BLaER1 (cell line): ENCODE data around the gene NDN.

Source experiments
- H3K27ac ChIP-seq: shearing (Covaris generic); formaldehyde crosslinking; 2 replicates; pipeline ENCODE4 v1.8.1; 2022
- H3K27me3 ChIP-seq: shearing (Covaris generic); formaldehyde crosslinking; 2 replicates; pipeline ENCODE4 v1.8.1; 2022
- H3K36me3 ChIP-seq: shearing (Covaris generic); formaldehyde crosslinking; 2 replicates; pipeline ENCODE4 v1.8.1; 2022
- H3K4me1 ChIP-seq: shearing (Covaris generic); formaldehyde crosslinking; 2 replicates; pipeline ENCODE4 v1.8.1; 2022
- H3K4me2 ChIP-seq: shearing (Covaris generic); formaldehyde crosslinking; 2 replicates; pipeline ENCODE4 v1.8.1; 2022
- H3K4me3 ChIP-seq: shearing (Covaris generic); formaldehyde crosslinking; 2 replicates; pipeline ENCODE4 v1.8.1; 2022
- H3K9ac ChIP-seq: shearing (Covaris generic); formaldehyde crosslinking; 2 replicates; pipeline ENCODE4 v1.8.1; 2022
- H3K9me3 ChIP-seq: shearing (Covaris generic); formaldehyde crosslinking; 2 replicates; pipeline ENCODE4 v1.8.1; 2022
- H4K20me1 ChIP-seq: shearing (Covaris generic); formaldehyde crosslinking; 2 replicates; pipeline ENCODE4 v1.8.1; 2022
- Cebpa-rat ChIP-seq: shearing (Covaris generic); IDR thresholded peaks from 2 replicates; pipeline ENCODE4 v1.8.1; 2022

NDN gene

DNA sequence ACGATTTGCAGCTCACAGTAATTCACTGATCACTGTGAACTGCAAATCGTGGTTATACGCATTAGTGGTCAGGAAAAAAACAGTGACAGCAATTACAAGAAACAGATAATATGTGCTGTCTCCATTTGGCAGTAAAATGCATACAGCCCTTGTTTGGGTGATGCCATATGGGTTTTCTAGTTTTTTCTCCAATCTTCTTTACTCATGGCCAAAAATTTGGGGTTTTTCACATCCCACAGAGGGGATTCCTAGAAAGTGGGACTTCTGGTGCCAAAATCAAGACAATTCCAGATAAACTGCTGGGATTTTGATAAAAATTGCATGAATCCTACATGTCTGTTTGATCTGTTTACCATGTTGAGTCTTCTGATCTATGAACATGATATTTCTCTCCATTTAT is 15.6 kb downstream of the NDN start:
- no peak for TF ChIP-seq Cebpa-rat
- H3K9me3 ChIP-seq = no peaks in the 10 kb centered on the region
- no peak overlapping the region for H3K9ac ChIP-seq

DNA sequence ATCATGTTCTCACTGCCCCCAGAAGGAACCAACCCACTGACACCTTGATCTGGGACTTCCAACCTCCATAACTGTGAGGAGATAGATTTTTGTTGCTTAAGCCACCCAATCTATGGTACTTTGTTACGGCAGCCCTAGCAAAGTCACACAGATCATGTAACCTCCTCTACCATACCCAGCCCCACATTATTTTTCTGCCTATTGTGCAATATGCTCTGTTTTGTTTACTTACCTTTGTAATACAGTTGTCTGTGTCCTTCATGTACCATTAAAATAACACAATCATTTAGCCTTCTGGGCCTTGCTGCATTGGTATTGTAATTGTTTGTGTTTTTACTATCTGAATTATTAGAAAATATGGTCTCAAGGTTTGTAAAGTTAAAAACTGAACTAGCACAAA is 16.1 kb downstream of the NDN start:
- Histone ChIP-seq H3K36me3 (no peaks in the 10 kb centered on the region), H3K27me3 (no peaks in the 10 kb centered on the region), H3K4me1 (no peaks in the 10 kb centered on the region), H4K20me1 (no peaks in the 10 kb centered on the region), H3K27ac (no peak overlapping the region), H3K4me3 (no peak overlapping the region), H3K4me2 (no peak overlapping the region), H3K9me3 (no peaks in the 10 kb centered on the region), H3K9ac (no peak overlapping the region)
- TF ChIP-seq Cebpa-rat = peak; percentile 37; the same call in 1 of the 2 replicates

More for the DNA sequence above, 15.6 kb downstream of the NDN start:
- H4K20me1 ChIP-seq = no peaks in the 10 kb centered on the region
- H3K4me2 ChIP-seq = no peak overlapping the region
- H3K36me3 ChIP-seq = no peaks in the 10 kb centered on the region
- H3K4me1 ChIP-seq = no peaks in the 10 kb centered on the region
- no peak overlapping the region for H3K27ac ChIP-seq
- H3K4me3 ChIP-seq = no peak overlapping the region
- no peaks in the 10 kb centered on the region for H3K27me3 ChIP-seq

GRCh38 chr15:23663232-23663631 is 23.9 kb downstream of the NDN start:
- Histone ChIP-seq H4K20me1 (no peaks in the 10 kb centered on the region), H3K9me3 (no peaks in the 10 kb centered on the region), H3K4me3 (no peak overlapping the region), H3K4me2 (no peak overlapping the region), H3K27me3 (no peaks in the 10 kb centered on the region), H3K36me3 (no peaks in the 10 kb centered on the region), H3K9ac (no peak overlapping the region), H3K4me1 (no peaks in the 10 kb centered on the region), H3K27ac (no peak overlapping the region)
- TF ChIP-seq Cebpa-rat = no peak

DNA sequence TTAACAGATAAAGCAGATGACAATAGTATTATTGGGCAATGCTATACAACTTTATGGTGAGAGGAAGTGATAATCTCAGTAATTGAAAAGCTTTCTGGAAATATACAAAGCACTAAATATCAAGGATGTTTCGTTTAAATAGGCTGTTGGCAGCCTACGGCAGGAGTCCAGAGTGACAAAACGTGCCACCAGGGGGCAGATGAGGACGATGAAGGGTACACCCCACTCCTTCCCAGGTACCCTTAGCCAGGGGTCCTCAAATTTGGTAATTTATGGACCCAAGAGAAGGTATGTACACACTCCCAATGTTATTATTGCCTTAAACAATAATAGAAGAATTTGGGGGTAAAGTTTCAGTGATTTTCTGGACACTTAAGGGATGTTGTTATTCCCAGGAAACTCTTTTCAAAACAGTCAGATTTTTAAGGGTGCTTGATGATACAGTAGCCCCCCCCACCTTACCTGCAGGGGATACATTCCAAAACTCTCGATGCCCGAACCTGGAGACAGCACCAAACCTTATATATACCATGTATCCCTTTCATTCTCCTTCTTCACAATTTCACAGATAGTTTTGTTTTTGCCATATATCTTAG is 38.1 kb downstream of the NDN start:
- H3K4me2 ChIP-seq = no peak overlapping the region
- no peaks in the 10 kb centered on the region for H4K20me1 ChIP-seq
- H3K9ac ChIP-seq = no peak overlapping the region
- no peak for TF ChIP-seq Cebpa-rat
- peaks cover 16% of the 10 kb centered on the region for H3K4me1 ChIP-seq
- H3K27me3 ChIP-seq = no peaks in the 10 kb centered on the region
- peaks cover 7% of the 10 kb centered on the region; the same call in 1 of the 2 replicates for H3K9me3 ChIP-seq
- H3K27ac ChIP-seq = no peak overlapping the region
- no peaks in the 10 kb centered on the region for H3K36me3 ChIP-seq
- H3K4me3 ChIP-seq = no peak overlapping the region

DNA sequence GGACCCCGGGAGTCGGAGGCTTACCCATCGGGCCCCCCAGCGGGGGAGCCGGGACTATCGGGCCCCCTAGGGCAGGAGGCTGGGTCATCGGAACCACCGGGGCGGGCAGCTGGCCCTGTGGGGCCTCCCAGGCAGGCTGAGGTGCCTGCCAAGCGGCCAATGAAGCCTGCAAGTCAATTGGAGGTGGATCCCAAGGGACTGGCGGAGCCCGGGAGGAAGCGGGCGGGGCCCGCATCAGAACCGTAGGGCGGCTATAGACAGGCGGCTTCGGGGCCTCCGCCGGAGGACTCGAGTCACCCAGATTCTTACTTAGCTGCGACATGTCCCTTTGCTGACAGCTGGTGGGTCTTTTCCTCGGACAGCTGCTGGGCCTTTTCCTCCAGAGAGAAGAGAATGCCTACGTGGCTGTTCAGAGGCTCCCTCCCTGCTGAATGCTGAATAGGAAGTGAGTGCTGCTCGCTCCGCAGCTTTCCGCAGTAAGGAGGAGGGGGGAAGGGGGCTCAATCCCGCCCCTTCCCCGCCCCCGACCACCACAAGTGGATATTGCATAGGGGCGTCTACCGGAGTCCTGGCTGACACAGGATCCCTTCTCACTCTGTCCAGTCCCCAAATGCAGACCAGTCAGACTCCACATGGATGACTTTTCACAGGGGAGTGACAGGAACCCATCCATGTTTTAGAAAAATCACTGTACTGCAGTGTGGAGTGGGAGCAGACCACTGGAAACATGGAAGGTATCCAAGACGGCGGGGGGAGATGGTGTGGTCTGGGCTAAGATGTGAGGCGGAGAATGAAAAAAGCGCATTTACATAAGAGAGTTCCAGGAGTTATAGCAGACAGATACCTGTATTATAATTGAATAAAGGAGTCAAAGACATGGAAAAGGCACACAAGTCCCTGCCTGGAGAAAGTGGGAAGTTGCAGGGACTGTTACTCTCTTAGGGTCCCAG is 39.4 kb downstream of the NDN start, which contains the start of gene MAGEL2:
Gene MAGEL2, minus strand, starts transcription at position 447 of the 950 bp plus-strand sequence. Its CDS starts 125 bp downstream, at position 322.
- Histone ChIP-seq H3K4me3 (peak within 1 kb of the TSS; percentile 66), H3K4me2 (peak within 1 kb of the TSS; percentile 71), H3K9ac (peak within 1 kb of the TSS; percentile 36; the same call in 1 of the 2 replicates), H3K27me3 (no peaks in the 10 kb centered on the region), H4K20me1 (no peaks in the 10 kb centered on the region), H3K27ac (peak within 1 kb of the TSS; percentile 55), H3K4me1 (peaks cover 16% of the 10 kb centered on the region), H3K9me3 (peaks cover 7% of the 10 kb centered on the region; the same call in 1 of the 2 replicates), H3K36me3 (no peaks in the 10 kb centered on the region)
- TF ChIP-seq Cebpa-rat = no peak

- peak overlapping the region; percentile 71 for H3K4me2 ChIP-seq
- no peaks in the 10 kb centered on the region for H3K27me3 ChIP-seq
- peak overlapping the region; percentile 36; the same call in 1 of the 2 replicates for H3K9ac ChIP-seq
Measured at GRCh38 chr15:23647001-23647295, 40.2 kb downstream of the NDN start.

GRCh38 chr15:23646165-23647000 is 40.7 kb downstream of the NDN start:
- Histone ChIP-seq H3K36me3 (no peaks in the 10 kb centered on the region), H3K27me3 (no peaks in the 10 kb centered on the region), H3K4me2 (peak overlapping the region; percentile 71), H3K4me3 (peak overlapping the region; percentile 66), H4K20me1 (no peaks in the 10 kb centered on the region), H3K27ac (no peak overlapping the region), H3K9ac (peak overlapping the region; percentile 36; the same call in 1 of the 2 replicates), H3K9me3 (peaks cover 7% of the 10 kb centered on the region; the same call in 1 of the 2 replicates), H3K4me1 (peaks cover 16% of the 10 kb centered on the region)
- no peak for TF ChIP-seq Cebpa-rat

More at GRCh38 chr15:23647001-23647295, 40.2 kb downstream of the NDN start:
- H3K4me3 ChIP-seq = peak overlapping the region; percentile 66
- no peaks in the 10 kb centered on the region for H3K36me3 ChIP-seq
- H3K9me3 ChIP-seq = peaks cover 7% of the 10 kb centered on the region; the same call in 1 of the 2 replicates
- peaks cover 16% of the 10 kb centered on the region for H3K4me1 ChIP-seq
- TF ChIP-seq Cebpa-rat = no peak
- peak overlapping the region; percentile 55; the same call in 1 of the 2 replicates for H3K27ac ChIP-seq
- no peaks in the 10 kb centered on the region for H4K20me1 ChIP-seq

DNA sequence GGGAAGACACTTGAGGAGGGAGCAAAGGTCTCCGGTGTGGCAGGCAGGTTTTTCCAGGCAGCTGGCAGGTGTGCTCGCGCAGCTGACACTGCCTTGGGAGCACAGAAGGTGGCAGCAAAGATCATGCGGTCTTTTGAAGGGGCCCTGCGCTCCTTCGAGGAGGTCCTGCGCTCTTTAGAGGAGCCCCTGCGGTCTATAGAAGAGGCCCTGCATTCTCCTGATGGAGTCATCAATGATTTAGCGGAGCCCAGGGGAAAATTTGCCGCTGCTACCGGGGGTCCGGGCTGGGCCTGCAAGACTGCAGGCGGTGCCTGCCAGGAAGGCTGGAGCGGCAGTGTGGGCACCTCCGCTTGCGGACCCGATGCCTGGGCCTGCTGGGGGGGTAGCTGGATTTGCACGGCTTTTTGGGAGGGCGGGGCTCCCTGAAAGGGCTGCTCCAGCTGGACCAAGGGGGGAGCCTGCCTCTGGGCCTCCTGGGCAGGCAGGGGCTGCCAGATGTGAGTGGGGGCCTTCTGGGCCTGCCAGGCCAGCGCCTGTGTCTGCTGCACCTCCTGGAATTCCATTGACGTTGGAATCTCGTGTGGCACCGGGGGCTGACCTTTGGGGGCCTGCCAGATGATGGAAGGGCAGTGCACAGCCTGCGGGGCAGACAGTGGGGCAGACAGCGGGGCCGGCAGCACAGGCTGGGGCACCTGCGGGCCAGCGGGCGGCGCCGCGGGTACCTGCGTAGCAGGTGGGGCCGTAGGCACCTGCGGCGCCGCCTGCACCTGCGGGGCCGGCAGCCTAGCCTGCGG is 41.5 kb downstream of the NDN start:
- H3K4me2 ChIP-seq = no peak overlapping the region
- no peaks in the 10 kb centered on the region for H3K36me3 ChIP-seq
- no peaks in the 10 kb centered on the region for H3K27me3 ChIP-seq
- H4K20me1 ChIP-seq = no peaks in the 10 kb centered on the region
- no peak overlapping the region for H3K9ac ChIP-seq
- no peak overlapping the region for H3K27ac ChIP-seq
- H3K9me3 ChIP-seq = peaks cover 7% of the 10 kb centered on the region; the same call in 1 of the 2 replicates
- H3K4me3 ChIP-seq = no peak overlapping the region
- peaks cover 19% of the 10 kb centered on the region for H3K4me1 ChIP-seq
- no peak for TF ChIP-seq Cebpa-rat

DNA sequence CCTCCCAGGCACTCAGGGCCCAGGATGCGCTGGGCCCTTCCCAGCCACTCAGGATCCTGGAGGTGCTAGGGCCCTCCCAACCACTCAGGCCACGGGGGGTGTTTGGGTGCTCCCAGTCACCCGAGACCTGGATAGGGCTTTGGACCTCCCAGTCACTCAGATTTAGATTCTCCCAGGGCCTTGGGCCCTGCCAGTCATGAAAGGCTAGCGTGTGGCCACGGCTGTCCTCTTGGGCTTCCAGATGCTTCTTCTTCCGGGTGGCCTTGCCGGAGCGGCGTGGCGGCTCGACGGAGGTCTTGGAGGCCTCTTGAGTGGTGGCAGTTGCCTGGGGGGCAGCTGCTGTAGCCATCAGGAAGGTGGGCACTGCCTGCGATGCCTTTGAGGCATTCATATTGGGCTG is 42.3 kb downstream of the NDN start:
- no peak overlapping the region for H3K4me2 ChIP-seq
- no peak overlapping the region for H3K9ac ChIP-seq
- H4K20me1 ChIP-seq = no peaks in the 10 kb centered on the region
- H3K36me3 ChIP-seq = no peaks in the 10 kb centered on the region
- peaks cover 7% of the 10 kb centered on the region; the same call in 1 of the 2 replicates for H3K9me3 ChIP-seq
- H3K27me3 ChIP-seq = no peaks in the 10 kb centered on the region
- peaks cover 27% of the 10 kb centered on the region for H3K4me1 ChIP-seq
- H3K4me3 ChIP-seq = no peak overlapping the region
- TF ChIP-seq Cebpa-rat = no peak
- no peak overlapping the region for H3K27ac ChIP-seq
